Measurements from ENCODE around the gene MPDZ.

DNA sequence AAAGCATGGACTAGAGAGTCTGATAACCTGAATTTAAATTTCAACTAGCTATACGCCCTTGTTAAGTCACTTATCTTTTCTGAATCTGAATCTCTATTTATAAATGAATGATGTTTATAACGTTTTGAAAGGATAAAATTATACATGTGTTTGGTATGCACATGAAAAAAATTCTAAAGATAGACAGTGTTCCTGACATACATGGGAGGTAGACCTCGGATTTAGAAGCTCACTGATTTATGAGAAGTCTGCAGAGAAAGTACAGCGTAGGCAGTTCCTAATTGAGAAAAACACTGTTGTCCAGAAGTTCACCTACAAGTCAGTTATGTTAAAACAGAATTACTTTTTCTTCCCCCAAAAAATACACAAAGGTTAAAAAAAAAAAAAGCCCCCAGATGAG, 26.6 kb downstream of the MPDZ start:
- TF ChIP-seq ELF4 (IDR thresholded peaks at IDR 0.05) (no peak), ARNT (IDR thresholded peaks at IDR 0.05) (no peak), FOXA1 (IDR thresholded peaks at IDR 0.05) (no peak), SP1 (IDR thresholded peaks at IDR 0.05) (no peak), L3MBTL2 (conservative IDR thresholded peaks at IDR 0.05) (no peak)
